ENCODE data around the gene SPINK9.

DNA sequence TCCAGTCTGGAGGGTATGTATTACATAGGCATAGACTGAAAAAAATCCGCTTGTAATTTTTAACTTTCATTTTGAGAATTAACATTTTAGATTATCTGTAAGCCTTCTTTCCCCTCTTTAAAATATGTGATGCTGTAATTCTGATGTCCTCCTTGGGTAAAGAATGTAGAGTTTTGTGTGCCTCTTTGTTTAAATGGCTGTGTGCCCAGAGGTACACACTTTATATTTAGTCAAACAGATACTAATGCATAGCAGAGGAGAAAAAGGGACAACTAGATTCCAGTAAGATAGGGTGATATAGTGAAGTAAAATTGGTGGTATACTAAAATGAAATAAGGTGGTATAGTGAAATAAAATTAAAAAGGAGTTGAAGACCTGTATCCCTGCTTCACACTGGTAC lies 49.7 kb downstream of the SPINK9 start:
- TF ChIP-seq CTCF (IDR thresholded peaks at IDR 0.05), result no peak
- no peak for TF ChIP-seq POLR2A (IDR thresholded peaks at IDR 0.05; ENCODE audit: low read depth)
- TF ChIP-seq EP300 (IDR thresholded peaks at IDR 0.05), result no peak
- no peak for TF ChIP-seq POLR2AphosphoS5 (IDR thresholded peaks at IDR 0.05)

Measured in esophagus muscularis mucosa (tissue), 4 donors.